ENCODE results near the gene MYL5. TPM values are rescaled to one million over a fixed set of nuclear protein-coding genes. Genes with fewer than 3 reads are reported as not detected.
"Not testable (repeated sequence)": the region's sequence is repeated elsewhere in the genome, so short reads cannot be mapped to it uniquely, and the experiment has no call there.

The MYL5 gene
- total RNA-seq, 1 donor from 2014 or later: 3.7 TPM

DNA sequence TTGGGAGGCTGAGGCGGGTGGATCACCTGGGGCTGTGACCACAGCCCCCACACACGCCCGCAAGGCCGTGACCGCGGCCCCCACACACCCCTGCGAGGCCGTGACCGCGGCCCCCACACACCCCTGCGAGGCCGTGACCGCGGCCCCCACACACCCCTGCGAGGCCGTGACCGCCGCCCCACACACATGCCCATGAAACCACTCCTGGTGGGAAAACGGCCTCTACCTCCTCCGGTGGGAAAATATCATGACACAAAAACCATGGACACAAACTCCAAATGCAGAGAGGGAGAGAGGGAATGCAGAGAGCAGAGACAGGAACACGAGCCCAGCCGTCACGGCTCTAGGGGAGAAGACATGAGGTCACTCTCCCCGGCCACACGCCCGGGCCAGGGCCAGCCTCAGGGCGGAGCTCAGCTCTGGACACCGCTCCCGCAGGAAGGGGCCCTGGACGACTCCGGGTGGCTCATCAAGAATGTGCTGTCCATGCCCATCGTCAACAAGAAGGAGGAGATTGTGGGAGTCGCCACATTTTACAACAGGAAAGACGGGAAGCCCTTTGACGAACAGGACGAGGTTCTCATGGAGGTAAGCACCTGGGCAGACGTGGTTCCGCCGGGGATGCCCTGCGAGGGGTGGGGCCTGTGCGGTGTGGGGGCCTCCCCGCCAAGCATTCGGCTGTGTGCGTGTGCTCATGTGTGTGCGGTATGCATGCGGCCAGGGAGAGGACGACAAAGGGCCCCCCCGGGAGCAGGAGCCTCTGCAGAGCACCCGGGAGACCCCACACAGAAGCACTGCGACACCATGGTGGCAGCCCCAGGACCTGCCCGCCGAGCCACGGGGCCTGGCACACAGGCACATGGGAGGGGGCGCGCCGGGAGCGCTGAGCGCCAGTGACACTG, 17.7 kb upstream of the MYL5 start:
- DNase-seq (ENCODE audit: low spot score in 2 of 2) (no peak), FAIRE-seq (no peak)

DNA sequence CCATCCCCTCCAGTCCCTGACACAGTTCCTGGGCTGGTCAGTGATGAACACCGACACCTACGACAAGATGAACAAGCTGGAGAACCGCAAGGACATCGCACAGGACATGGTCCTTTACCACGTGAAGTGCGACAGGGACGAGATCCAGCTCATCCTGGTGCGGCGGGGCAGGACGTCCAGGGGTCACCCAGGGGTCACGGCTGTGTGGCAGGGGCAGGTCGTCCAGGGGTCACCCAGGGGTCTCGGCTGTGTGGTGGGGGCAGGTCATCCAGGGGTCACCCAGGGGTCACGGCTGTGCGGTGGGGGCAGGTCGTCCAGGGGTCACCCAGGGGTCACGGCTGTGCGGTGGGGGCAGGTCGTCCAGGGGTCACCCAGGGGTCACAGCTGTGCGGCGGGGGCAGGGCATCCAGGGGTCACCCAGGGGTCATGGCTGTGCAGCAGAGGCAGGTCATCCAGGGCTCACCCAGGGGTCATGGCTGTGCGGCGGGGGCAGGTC, 17.0 kb upstream of the MYL5 start:
- no peak for FAIRE-seq
- DNase-seq (ENCODE audit: low spot score in 2 of 2): no peak

DNA sequence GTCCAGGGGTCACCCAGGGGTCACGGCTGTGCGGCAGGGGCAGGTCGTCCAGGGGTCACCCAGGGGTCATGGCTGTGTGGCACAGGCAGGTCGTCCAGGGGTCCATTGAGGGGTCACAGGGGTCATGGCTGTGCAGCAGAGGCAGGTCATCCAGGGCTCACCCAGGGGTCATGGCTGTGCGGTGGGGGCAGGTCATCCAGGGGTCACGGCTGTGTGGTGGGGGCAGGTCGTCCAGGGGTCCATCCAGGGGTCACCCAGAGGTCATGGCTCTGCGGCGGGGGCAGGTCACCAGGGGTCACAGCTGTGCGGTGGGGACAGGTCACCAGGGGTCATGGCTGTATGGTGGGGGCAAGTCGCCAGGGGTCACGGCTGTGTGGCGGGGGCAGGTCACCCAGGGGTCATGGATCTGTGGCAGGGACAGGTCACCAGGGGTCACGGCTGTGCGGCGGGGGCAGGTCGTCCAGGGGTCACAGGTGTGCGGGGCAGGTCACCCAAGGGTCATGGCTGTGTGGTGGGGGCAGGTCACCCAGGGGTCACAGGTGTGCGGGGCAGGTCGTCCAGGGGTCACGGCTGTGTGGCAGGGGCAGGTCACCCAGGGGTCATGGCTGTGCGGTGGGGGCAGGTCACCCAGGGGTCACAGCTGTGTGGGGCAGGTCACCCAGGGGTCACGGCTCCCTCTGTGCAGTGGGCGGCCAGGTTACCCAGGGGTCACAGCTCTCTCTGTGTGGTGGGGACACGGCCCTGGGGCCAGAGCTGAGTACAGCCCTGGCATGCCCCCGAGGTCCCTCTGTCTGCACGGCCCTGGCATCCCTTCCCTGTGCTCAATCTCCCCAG, 16.3 kb upstream of the MYL5 start:
- no peak for DNase-seq (ENCODE audit: low spot score in 2 of 2)
- no peak for FAIRE-seq

DNA sequence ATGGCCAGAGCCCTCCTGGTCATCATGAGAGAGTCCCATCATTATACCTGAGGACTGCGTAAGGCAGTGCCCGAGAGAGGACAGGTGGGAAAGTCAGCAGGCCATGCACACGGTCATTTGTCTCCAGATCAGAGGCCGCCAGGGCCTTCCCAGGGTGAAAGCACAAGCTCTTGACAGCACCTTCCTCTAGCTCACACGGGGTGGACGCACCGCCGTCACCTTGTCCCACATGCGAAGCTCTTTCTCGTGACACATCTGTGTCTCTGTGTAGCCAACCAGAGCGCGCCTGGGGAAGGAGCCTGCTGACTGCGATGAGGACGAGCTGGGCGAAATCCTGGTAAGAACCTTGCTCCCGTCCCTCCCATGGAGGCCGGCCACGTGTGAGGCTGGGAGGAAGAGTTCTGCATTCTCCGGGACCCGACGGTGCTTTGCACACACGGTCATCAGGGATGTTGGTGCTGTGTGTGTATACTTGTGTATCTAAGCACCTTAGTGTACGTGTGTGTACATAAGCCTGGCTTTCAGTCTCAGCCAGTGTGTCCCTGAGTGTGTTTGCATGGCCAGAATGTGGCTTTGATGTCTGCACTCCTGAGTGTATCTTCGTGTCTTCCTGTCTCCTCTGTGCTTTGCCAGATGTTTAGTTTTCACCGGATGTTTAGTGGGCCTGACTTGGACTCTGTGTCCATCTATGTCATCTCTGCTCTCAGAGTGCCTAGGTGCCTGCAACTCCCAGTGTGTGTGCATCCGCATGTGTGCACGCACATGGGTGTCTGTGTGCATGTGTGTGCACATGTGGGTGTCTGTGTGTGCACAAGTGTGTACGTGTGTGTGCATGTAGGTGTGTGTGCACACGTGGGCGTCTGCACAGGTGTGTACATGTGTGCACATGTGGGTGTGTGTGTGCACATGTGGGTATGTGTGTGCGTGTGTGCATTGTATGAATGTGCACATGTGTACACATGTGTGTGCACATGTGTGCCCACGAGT, 15.4 kb upstream of the MYL5 start:
- DNase-seq (ENCODE audit: low spot score in 2 of 2): no peak
- FAIRE-seq: no peak

DNA sequence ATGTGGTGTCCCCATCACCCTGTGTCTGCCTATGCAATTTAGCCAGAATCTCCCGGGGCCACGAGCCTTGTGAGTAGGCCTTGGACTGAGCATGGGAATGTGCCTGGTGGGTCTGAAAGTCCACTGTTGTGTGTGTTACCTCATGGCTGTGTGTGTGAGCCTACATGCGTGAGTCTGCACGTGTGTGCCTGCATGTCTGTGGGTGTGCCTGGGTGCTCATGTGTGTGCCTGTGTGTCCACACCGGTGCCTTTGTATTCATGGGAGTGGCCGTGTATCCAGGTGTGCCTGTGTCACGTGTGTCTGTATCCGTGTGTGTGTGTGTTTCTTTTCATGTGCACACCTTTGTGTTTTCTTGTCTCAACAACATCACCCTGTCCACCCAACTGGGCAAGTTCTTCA, 14.5 kb upstream of the MYL5 start:
- no peak for DNase-seq (ENCODE audit: low spot score in 2 of 2)
- no peak for FAIRE-seq

DNA sequence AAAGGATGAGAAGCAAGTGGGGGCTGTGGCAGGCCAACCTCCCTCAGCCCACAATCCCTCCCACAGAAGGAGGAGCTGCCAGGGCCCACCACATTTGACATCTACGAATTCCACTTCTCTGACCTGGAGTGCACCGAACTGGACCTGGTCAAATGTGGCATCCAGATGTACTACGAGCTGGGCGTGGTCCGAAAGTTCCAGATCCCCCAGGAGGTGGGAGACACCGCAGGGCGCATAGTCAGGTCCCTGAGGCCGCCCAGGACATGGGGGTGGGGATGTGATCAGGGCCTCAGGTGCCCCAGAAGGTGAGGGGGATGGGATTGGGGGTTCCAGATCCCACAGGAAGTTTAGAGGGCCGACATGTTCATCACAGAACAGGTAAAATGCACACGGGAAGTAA, 13.9 kb upstream of the MYL5 start:
- no peak for FAIRE-seq
- no peak for DNase-seq (ENCODE audit: low spot score in 2 of 2)

DNA sequence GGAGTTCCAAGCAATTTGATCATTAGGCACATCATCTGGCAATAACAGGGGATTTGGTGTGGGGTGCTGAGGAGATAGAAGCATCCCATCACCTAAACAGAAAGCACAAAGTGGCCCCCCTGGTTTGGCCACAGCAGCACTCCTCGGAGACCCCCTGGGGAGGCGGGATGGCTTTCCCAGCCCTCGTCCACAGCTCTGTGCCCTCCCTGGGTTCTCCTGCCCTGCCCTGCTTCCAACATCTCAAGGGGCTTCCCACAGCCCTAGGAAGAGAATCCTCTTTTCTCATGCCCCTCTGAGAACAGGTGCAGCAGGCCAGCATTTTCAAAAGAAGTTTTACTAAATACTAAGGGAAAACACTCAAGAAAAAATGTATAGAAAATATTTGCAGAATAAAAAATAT, 13.1 kb upstream of the MYL5 start:
- DNase-seq (ENCODE audit: low spot score in 2 of 2) (no peak), FAIRE-seq (no peak)

DNA sequence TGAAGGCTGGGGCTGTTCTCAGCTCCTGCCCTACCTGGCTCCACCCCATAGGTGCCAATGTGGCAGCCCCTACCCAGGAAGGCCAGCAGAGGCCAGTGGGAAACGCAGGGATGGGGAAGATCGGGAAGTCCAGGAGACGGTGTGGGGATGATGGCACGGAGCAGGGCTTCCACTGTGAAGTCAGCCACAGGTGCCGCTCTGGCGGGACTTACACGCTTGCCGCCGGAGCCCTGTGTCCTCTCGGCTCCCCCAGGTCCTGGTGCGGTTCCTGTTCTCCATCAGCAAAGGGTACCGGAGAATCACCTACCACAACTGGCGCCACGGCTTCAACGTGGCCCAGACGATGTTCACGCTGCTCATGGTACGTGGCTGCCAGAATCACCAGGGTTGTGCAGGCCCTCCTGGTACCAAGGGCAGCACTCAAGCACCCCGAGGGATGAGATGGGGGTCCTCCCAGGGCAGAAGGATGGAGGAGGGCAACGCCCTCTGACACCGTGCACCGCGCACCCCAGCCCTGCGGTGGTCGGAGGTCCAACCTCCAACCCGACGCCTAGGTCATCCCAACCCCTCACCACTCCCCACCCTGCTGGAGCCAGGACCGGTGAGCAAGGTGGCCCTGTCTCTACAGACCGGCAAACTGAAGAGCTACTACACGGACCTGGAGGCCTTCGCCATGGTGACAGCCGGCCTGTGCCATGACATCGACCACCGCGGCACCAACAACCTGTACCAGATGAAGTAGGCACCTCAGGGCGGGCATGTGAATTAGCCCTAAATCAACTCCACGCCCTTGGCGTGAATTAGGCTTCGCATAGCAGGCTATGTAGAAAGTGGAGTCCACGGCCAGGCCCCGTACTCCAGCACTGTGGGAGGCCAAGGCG, 12.2 kb upstream of the MYL5 start:
- FAIRE-seq: no peak
- no peak for DNase-seq (ENCODE audit: low spot score in 2 of 2)

DNA sequence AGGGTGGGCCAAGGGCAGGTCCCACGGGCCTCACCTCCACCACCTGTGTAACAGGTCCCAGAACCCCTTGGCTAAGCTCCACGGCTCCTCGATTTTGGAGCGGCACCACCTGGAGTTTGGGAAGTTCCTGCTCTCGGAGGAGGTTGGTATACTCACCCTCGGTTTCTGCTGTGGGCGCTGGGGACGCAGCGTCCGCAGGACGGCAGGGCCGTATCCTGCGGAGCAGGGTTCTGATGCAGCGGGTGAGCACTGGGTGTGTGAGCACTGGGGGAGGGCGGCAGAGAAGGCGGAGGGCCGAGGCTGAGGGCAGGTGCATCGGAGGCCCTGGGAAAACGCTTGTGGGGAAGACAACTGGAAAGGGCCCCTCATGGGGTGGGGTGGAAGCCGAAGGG, 11.3 kb upstream of the MYL5 start:
- FAIRE-seq (no peak), DNase-seq (ENCODE audit: low spot score in 2 of 2) (no peak)

DNA sequence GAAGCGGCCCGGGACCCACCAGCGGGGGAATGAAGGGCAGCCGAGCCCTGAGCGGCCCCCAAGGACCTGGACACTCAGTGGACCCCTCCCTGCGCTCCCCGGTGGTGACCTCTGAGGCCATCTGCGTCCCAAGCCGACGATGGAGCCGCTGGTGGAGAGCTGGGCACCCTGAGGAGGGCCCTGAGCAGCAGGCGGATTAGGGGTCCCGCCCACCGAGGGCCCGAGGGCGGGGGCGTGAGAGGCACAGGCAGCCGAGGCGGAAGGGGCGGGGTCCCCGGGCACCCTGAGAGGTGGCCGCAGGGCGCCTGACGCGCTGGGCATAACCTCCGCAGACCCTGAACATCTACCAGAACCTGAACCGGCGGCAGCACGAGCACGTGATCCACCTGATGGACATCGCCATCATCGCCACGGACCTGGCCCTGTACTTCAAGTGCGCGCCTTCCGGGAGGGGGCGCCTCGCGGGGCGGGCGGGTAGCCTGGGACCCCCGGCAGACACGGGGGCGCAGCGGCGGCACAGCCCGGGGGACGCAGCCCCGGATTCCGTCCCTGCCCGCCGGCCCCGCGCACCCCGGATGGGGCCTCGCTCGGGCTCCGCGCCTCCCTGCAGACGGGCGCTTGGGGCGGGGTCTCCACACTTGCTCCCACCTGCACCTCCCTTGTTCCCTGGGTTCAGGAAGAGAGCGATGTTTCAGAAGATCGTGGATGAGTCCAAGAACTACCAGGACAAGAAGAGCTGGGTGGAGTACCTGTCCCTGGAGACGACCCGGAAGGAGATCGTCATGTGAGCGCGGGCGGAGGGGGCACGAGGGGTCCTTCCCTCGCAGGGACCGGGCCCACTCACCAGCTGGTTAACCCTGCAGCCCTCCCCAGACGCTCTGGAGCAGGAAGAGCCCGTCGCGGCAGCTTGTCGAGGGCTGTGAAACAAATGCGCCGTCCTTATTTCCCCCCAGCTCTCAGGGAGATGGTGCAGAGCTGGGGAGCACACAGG, 10.6 kb upstream of the MYL5 start:
- FAIRE-seq: no peak

DNA sequence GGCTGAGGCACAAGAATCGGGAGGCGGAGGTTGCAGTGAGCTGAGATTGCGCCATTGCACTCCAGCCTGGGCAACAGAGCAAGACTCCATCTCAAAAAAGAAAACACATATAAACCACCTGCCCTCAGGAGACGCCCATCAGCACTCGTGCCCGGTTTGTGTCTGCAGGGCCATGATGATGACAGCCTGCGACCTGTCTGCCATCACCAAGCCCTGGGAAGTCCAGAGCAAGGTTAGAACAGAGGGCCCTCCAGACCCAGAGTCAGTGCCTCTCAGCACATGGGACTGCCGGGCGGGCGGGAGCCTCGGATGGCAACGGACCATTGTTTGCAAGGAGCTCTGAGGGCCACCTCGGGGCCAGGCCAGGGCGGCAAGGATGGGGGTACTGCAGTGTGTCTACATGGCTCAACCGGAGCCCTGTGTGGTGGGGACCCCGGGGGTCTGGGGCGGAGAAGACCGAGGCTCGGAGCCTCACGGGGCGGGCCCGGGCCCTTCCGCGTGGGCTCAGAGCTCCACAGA, 9.6 kb upstream of the MYL5 start:
- DNase-seq (ENCODE audit: low spot score in 2 of 2): no peak
- FAIRE-seq: no peak

More for the DNA sequence above, 10.6 kb upstream of the MYL5 start:
- peak in 1 of 2 donors; percentile 76 for DNase-seq (ENCODE audit: low spot score in 2 of 2)

DNA sequence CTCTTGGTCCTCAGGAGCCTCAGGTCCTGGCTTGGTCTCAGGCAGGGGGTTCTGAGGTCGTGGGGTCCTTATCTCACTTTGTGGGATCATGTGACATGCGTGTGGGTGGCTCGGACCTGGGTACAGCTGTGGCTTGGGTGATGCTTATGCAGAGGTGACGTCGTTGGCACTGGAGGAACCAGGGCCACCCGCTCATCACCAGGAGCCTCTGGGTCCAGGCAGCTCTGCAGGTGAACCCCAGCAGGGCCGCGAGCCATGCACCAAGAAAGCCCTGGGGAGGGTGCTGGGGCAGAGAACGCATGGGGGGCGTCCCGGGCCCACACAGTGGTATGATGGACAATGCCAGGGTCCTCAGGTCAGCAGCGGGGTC, 9.0 kb upstream of the MYL5 start:
- DNase-seq (ENCODE audit: low spot score in 2 of 2): no peak
- no peak for FAIRE-seq

DNA sequence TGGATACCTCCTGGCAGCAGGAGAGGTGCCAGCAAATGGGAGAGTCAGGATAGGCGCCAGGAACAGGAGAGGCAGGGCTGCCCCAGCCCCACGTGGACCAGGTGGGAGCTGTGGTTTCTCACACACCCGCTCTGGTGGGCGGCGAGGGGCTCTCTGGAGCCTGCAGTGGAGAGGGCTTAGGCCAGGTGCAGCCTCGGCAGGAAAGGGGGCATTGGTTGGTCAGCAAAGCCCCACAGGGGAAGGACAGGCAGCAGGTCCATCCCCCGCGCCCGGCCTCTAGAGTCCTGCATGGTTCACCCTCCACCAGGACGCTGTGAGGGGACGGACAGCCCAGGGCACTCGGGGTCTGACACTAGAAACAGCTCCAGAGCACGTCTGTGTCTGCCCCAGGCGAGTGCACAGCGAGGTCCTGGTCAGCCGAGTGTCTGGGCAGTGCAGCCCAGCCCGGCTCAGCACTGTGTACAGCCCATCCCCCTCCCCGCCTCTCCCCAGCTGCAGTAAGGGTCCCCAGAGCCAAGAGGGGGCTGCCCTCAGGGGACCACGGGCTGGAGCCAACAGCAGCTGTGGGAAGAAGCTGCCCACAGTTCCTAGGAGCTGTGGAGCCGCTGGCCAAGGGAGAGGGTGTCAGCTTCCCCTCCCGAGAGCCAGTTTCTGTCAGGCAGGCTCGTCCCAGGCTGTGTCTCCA, 8.4 kb upstream of the MYL5 start:
- DNase-seq (ENCODE audit: low spot score in 2 of 2) (no peak), FAIRE-seq (no peak)

DNA sequence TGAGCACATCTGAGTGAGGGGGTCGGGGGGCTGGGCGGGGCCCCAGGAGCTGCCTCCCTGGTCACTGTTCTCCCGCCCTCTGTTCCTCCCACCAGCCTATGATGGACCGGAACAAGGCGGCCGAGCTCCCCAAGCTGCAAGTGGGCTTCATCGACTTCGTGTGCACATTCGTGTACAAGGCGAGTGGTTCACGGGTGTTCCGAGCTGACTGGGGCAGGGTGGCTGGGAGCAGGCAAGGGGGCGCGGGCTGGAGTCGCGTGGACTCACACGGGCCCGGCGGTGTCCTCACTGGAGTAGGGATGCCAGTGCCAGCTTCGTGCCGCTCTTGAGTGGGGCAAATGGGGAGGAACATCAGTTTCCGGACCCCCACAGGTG, 7.9 kb upstream of the MYL5 start:
- DNase-seq (ENCODE audit: low spot score in 2 of 2) (no peak), FAIRE-seq (no peak)

DNA sequence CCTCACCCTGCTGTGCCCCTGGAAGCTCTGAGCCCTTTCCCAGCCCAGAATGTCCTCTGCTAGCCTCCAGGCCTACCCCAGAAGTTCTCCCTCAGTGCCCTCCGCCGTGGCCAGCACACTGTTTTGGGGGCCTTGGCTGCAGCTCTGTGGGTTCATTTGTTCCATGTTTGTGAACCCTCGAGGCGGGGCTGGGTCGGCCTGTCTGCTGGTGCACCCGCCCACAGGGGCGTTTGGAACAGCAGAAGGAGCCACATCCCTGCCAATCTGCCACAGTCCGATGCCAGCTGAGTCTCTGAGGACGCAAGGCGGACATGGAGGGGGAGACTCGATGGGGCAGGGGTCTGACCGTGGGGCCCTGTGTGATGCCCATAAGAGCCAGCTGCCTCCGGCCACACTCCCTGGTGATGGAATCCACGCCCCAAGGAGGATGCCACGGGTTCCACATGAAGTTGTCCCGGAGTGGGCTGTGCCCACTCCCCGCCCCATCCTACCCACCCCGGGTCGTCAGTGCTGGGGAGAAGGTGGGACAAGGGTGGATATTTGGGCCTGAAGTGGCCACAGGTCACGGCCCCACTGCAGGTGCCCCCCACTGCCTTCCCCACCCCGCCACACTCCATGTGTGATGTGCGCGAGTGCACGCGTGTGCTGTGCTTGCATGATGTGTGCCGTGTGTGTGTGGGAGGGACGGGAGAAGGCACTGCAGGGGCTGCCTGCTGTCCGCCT, 7.4 kb upstream of the MYL5 start:
- DNase-seq (ENCODE audit: low spot score in 2 of 2) (no peak), FAIRE-seq (no peak)

DNA sequence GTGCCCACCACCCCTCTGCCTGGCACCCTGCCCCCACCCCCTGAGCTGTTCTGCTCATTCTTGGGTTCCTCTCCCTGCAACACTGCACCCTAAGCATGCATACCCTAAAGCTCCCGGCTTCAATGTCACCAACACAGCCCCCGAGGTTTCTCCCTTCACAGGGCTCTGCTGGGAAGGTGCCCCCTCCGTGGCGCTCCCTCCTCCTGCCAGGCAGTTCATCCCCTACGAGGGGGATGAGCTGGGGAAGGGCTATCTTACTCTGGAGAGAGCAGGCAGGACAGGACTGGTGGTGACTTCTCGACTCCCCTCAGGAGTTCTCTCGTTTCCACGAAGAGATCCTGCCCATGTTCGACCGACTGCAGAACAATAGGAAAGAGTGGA, 6.8 kb upstream of the MYL5 start:
- no peak for FAIRE-seq
- no peak for DNase-seq (ENCODE audit: low spot score in 2 of 2)

DNA sequence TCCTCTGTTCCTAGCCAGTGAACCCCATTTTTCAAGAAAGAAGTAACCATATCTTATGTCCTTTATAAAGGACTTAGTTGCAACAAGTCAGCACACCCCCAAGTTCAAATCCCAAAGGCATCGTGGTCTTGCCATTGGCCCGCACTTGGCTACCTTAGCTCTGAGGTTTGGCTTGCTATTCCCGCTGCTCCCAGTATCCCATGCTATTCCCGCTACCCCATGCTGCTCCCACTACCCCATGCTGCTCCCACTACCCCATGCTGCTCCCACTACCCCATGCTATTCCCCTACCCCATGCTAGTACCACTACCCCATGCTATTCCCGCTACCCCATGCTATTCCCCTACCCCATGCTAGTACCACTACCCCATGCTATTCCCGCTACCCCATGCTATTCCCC, 6.1 kb upstream of the MYL5 start:
- FAIRE-seq: not testable (repeated sequence)

More for the DNA sequence above, 6.1 kb upstream of the MYL5 start:
- not testable (repeated sequence) for DNase-seq (ENCODE audit: low spot score in 2 of 2)

Data from frontal cortex (tissue), 4 donors.